GM21381 (cell line): ENCODE data around the gene PLA2G4B.
"Not testable (repeated sequence)": the region's sequence is repeated elsewhere in the genome, so short reads cannot be mapped to it uniquely, and the experiment has no call there.

ENCODE experiments used
- ATAC-seq: cut with Tn5 transposase; IDR thresholded peaks from one replicate; pipeline ENCODE4 v1.9.1; 2021; ENCODE audit warnings: mild to moderate bottlenecking, moderate library complexity; ENCODE audit not compliant: unreplicated experiment

Gene PLA2G4B

GRCh38 chr15:41827290-41827879 is 11.3 kb upstream of the PLA2G4B start:
- no peak for ATAC-seq

DNA sequence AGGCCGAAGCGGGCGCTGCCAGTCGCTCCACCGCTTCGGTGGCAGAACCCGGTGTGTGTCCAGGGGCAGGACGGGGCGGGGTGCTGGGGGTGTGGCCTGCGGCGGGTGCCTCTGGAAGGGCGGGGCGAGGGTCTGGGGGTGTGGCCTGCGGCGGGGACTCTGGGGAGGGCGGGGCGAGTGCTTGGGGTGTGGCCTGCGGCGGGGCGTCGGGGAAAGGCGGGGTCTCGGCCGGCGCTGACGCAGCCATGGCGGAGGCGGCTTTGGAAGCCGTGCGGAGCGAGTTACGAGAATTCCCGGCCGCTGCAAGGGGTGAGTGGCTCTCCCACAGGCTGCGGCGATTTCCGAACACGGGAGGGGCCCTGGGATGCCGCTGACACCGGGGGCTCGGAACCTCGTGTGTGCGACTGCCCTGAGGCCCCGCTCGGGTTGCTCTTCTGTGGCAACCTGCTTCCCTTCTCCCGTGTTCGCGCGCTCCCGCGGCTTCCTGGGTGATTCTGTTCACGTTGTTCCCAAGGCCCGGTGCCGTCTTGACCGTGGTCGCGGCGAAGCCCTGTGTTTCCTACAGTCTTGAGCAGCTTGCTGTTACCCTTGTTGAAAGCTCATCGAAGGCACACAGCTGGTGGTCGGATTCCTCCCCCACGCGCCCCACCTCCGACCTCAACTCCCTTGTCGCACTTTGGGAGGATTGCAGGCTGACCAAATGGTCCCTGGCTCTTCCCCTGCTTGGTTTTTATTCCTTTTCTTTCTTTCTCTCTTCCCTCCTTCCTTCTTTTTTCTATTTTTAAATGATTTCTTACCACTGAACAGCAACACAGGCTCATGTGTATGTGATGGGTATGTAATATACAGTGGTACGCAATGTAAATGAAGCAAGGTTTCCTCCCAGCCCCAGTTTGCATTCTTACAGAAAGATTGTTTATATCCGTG is 10.5 kb upstream of the PLA2G4B start, which contains the start of gene JMJD7:
TSS of gene JMJD7 (plus strand) at position 213 of the 927 bp plus-strand sequence. CDS start at position 246, 33 bp downstream.
- ATAC-seq = peak; percentile 67

DNA sequence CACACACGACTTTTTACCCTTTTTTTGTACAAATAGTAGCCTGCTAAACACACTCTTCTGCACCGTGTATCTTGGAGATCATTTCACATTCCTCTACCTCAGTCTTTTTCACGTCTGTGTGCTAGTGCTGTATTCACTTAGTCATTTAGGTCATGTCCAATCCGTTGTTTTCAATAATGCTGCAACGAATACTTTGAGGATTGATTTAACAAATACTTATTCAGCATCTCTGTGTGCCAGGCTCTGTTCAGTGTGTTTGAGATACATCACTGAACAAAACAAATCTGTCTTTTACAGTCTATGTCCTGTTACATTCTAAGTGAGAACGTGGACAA is 9.9 kb upstream of the PLA2G4B start:
- ATAC-seq = no peak

DNA sequence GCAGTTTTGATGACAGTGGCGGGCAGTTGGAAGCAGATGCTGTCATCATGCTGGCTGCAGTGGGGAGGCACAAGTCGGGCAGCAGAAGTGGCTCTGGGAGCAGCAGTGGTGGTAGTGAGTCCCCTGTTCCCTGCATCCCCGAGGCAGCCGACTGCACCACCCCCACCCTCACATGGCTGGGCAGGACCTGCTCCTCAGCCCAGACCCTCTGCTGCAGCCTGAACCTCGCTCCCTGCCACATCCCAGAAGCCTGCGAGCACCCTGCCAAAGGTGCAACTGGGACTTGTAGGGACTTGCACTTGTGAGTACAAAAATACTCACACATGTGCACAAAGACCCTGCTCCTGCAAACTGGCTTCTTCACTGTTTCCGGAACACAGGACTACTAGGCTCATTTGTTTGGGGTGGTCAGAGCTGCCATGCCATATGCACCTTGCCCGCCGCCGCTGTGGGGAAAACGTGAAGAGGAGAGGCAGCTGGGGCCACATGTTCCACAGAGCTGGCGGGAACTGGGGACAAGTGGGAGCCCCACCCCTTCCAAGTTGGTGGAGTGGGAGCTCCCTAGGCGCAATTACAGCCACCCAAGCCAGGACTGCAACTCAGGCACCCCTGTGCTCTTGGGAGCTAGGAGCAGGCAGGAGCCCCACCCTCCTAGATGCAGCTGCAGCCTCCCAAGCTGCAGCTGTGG is 8.5 kb upstream of the PLA2G4B start:
- ATAC-seq = no peak

- not testable (repeated sequence) for ATAC-seq
Measured at GRCh38 chr15:41831291-41831690, 7.4 kb upstream of the PLA2G4B start.

- no peak for ATAC-seq
Measured at GRCh38 chr15:41832208-41832607, 6.4 kb upstream of the PLA2G4B start.

DNA sequence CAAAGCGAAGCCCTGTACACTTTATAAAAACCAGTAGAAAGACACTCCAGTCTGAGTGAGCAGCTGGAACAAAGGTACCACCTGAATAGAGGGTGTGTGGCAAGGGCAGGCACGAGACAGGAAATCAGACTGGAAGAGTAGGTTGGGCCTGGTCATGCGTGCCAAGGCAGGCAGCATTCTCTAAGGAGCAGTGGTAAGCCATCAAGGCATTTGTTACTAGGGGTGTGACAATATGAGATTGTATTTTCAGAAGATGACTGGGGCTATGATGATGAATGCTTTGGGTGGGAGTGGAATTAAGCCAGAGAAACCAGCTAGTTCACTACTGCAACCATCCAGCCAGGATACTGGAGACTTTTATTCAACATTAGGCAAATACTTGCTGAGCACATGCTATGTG is 5.8 kb upstream of the PLA2G4B start:
- no peak for ATAC-seq

DNA sequence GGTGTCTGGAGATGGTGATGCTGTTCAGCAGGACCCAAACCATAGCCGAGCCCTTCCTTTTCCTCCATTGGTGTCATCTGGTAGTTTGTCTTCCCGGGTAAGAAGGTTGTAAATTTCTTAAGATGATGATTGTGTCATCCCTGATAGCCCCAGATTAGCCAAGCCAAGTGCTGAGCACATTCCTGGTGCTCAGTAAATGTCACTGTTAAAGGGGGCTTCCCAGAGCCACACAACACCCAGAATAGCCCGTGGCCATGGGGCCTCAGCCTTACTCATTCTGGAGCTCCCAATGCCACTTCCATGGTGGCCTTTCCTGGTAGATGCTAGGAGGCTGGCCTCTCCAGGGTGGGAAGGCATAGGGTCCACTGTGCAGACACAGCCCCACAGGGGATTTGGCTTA is 4.6 kb upstream of the PLA2G4B start:
- no peak for ATAC-seq

- ATAC-seq = no peak
Measured at GRCh38 chr15:41836073-41836472, 2.6 kb upstream of the PLA2G4B start.

- no peak for ATAC-seq
Measured at GRCh38 chr15:41836713-41837454, 1.8 kb upstream of the PLA2G4B start.

GRCh38 chr15:41839781-41840491 is 1.3 kb downstream of the PLA2G4B start:
- ATAC-seq = no peak

DNA sequence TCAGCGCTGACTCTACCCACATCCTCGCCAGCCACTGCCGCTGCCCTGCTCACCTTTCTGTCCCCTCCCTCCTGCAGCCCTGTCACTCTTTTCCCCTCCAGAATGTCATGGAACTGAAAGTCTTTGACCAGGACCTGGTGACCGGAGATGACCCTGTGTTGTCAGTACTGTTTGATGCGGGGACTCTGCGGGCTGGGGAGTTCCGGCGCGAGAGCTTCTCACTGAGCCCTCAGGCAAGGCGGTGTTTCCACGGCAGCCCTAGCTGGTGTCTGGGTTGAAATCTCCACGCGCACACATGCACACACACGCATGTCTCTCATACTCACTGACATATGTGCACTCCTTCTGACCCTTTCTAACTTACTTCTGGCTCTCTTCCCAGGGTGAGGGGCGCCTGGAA is 2.0 kb downstream of the PLA2G4B start:
- no peak for ATAC-seq

DNA sequence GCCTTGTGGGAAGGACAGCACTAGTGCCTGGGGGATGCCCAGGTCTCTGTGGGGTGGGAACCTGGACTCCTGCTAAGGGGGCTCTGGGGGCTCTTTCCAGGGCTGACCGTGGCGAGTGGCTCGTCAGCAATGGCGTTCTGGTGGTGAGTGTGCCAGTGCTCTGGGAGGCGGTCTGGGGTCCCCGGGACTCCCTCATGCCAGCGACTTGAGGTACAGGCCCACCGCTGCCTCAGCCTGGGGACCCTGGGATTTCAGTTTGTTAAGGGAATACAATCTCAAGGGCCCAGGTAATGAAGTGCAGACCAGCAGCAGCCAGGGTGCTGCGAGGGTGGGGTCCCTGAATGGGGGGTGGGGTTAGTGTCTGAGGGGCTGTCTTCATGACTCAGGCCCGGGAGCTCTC is 2.5 kb downstream of the PLA2G4B start:
- ATAC-seq = no peak

- no peak for ATAC-seq
Measured at GRCh38 chr15:41842229-41842628, 3.6 kb downstream of the PLA2G4B start.

DNA sequence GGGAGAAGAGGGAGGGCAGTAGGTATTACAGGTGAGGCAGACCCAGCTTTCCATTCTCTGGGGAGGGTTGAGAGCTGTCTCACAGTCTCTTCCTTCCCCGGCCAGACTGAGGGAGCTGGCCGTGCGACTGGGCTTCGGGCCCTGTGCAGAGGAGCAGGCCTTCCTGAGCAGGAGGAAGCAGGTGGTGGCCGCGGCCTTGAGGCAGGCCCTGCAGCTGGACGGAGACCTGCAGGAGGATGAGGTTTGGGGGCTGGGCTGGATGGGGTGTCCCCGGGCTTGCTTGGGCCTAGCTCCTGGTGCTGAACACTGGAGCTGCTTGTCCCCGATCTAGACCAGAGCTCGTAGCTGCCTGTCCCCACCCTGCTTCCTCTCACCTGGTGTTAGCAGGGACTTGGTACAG is 4.9 kb downstream of the PLA2G4B start:
- no peak for ATAC-seq

DNA sequence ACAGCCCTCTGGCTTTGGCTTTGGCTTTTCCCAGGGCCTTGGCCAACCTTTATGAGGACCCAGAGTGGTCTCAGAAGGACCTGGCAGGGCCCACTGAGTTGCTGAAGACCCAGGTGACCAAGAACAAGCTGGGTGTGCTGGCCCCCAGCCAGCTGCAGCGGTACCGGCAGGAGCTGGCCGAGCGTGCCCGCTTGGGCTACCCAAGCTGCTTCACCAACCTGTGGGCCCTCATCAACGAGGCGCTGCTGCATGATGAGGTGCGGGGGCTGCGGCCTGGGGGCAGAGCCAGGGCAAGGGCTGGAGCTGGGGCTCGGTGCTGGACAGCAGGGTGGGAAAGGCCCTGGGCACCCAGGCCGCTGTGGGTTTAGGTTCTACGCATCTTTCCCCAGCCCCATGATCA is 6.2 kb downstream of the PLA2G4B start:
- ATAC-seq = no peak

DNA sequence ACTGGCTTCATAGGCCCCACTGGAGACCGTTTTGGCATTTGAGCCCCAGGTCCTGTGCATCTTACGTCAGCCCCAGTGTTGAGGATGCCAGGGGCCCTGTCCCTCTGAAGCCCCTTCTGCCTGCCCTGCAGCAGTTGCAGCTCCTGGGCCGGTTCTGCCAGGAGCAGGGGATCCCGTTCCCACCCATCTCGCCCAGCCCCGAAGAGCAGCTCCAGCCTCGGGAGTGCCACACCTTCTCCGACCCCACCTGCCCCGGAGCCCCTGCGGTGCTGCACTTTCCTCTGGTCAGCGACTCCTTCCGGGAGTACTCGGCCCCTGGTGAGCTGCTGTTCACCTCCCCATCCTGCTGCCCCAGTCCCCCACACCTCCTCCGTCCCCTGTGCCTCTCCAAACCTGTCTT is 8.6 kb downstream of the PLA2G4B start:
- no peak for ATAC-seq

- no peak for ATAC-seq
Measured at GRCh38 chr15:41847981-41848380, 9.3 kb downstream of the PLA2G4B start.

GRCh38 chr15:41848631-41849030 is 10.0 kb downstream of the PLA2G4B start:
- ATAC-seq = no peak

- ATAC-seq = no peak
Measured at GRCh38 chr15:41849204-41849603, 10.6 kb downstream of the PLA2G4B start.
